DOHH2 (cell line): ENCODE results near the gene FAM124A.

Source experiments
- CTCF ChIP-seq: fragments of 200-600 bp; sonication (generic); IDR thresholded peaks from one replicate; pipeline ENCODE4 v1.5.1; 2014; ENCODE audit warnings: antibody characterized with exemption, mild to moderate bottlenecking, low read depth, low read length; ENCODE audit not compliant: poor library complexity, severe bottlenecking
- EZH2phosphoT487 ChIP-seq: fragments of 200-600 bp; sonication (generic); IDR thresholded peaks from 2 replicates; pipeline ENCODE4 v1.6.1; 2017; ENCODE audit warnings: borderline replicate concordance, mild to moderate bottlenecking, antibody characterized with exemption, low read length, moderate library complexity, mixed read lengths

- no peak for TF ChIP-seq CTCF
- no peak for TF ChIP-seq EZH2phosphoT487
Measured at GRCh38 chr13:51192348-51192747, 29.9 kb upstream of the FAM124A start.
